Measurements from ENCODE around the gene ASTN2.
"Not testable (repeated sequence)": the region's sequence is repeated elsewhere in the genome, so short reads cannot be mapped to it uniquely, and the experiment has no call there.

DNA sequence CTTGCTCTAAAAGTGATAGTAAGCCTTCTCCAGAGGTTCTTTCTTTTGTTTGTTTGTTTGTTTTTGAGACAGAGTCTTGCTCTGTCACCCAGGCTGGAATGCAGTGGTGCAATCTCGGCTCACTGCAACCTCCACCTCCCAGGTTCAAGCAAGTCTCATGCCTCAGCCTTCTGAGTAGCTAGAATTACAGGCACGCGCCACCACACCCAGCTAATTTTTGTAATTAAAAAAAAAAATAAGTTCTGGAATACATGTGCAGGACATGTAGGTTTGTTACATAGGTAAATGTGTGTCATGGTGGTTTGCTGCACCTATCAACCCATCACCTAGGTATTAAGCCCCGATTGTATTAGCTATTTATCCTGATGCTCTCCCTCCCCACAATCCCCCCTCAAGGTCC is 526.4 kb downstream of the ASTN2 start:
- TF ChIP-seq MAX (IDR thresholded peaks at IDR 0.05); SIN3A (IDR thresholded peaks at IDR 0.05; ENCODE audit: low read depth); SP1 (IDR thresholded peaks at IDR 0.05; ENCODE audit: low read depth); EZH2 (IDR thresholded peaks at IDR 0.05); REST (IDR thresholded peaks at IDR 0.05; ENCODE audit: low read depth): not testable (repeated sequence)
- TF ChIP-seq, protein P1, sequence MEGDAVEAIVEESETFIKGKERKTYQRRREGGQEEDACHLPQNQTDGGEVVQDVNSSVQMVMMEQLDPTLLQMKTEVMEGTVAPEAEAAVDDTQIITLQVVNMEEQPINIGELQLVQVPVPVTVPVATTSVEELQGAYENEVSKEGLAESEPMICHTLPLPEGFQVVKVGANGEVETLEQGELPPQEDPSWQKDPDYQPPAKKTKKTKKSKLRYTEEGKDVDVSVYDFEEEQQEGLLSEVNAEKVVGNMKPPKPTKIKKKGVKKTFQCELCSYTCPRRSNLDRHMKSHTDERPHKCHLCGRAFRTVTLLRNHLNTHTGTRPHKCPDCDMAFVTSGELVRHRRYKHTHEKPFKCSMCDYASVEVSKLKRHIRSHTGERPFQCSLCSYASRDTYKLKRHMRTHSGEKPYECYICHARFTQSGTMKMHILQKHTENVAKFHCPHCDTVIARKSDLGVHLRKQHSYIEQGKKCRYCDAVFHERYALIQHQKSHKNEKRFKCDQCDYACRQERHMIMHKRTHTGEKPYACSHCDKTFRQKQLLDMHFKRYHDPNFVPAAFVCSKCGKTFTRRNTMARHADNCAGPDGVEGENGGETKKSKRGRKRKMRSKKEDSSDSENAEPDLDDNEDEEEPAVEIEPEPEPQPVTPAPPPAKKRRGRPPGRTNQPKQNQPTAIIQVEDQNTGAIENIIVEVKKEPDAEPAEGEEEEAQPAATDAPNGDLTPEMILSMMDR (IDR thresholded peaks at IDR 0.05 in 2 of 3, conservative IDR thresholded peaks at IDR 0.05 in 1 of 3; ENCODE audit: borderline replicate concordance in 1 of 3, insufficient read depth in 1 of 3, low read depth in 2 of 3, low read length in 2 of 3): not testable (repeated sequence)
